H9 (cell line): ENCODE results near the gene TUFT1. TPM values are rescaled to one million over a fixed set of nuclear protein-coding genes. Genes with fewer than 3 reads are reported as not detected.

ENCODE experiments used
- DNase-seq: peaks from one replicate; pipeline ENCODE4 v3.0.0-alpha.2; 2017
- H2AFZ ChIP-seq: one replicate; pipeline ENCODE4 v1.6.1; 2013; ENCODE audit warnings: mild to moderate bottlenecking, low read length, control low read depth, moderate library complexity
- H2AK5ac ChIP-seq: 2 replicates; pipeline ENCODE4 v1.6.1; 2013; ENCODE audit warnings: low read length, control low read depth, mixed read lengths; ENCODE audit not compliant: insufficient read length
- H2BK120ac ChIP-seq: one replicate; pipeline ENCODE4 v1.6.1; 2013; ENCODE audit warnings: low read depth, mild to moderate bottlenecking, low read length, control low read depth, inconsistent platforms; ENCODE audit not compliant: poor library complexity, severe bottlenecking
- H2BK12ac ChIP-seq: 2 replicates; pipeline ENCODE4 v1.6.1; 2013; ENCODE audit warnings: low read length, control low read depth, mixed read lengths, low read depth; ENCODE audit not compliant: insufficient read length
- H2BK15ac ChIP-seq: 2 replicates; pipeline ENCODE4 v1.6.1; 2013; ENCODE audit warnings: low read depth, low read length, control low read depth
- H2BK20ac ChIP-seq: one replicate; pipeline ENCODE4 v1.6.1; 2013; ENCODE audit warnings: low read depth, mild to moderate bottlenecking, low read length, control low read depth, inconsistent platforms; ENCODE audit not compliant: poor library complexity, severe bottlenecking
- H2BK5ac ChIP-seq: 2 replicates; pipeline ENCODE4 v1.6.1; 2013; ENCODE audit warnings: low read length, control low read depth, mixed read lengths; ENCODE audit not compliant: insufficient read length
- H3K14ac ChIP-seq: 2 replicates; pipeline ENCODE4 v1.6.1; 2013; ENCODE audit warnings: low read length, control low read depth; ENCODE audit not compliant: insufficient read depth
- H3K18ac ChIP-seq: 2 replicates; pipeline ENCODE4 v1.6.1; 2013; ENCODE audit warnings: low read depth, mild to moderate bottlenecking, mixed read lengths, low read length, control low read depth; ENCODE audit not compliant: insufficient read length
- H3K23ac ChIP-seq: 2 replicates; pipeline ENCODE4 v1.6.1; 2013; ENCODE audit warnings: low read length, control low read depth, mixed read lengths, low read depth; ENCODE audit not compliant: insufficient read length
- H3K23me2 ChIP-seq: 2 replicates; pipeline ENCODE4 v1.6.1; 2013; ENCODE audit warnings: low read depth, mild to moderate bottlenecking, mixed read lengths, low read length, control low read depth; ENCODE audit not compliant: insufficient read length, poor library complexity, severe bottlenecking
- H3K27ac ChIP-seq: 2 replicates; pipeline ENCODE4 v1.5.1; 2013; ENCODE audit warnings: low read length, control low read depth, mixed read lengths, low read depth; ENCODE audit not compliant: insufficient read length
- H3K27me3 ChIP-seq: 2 replicates; pipeline ENCODE4 v1.6.1; 2013; ENCODE audit warnings: low read length, control low read depth, inconsistent platforms; ENCODE audit not compliant: insufficient read depth
- H3K4ac ChIP-seq: 2 replicates; pipeline ENCODE4 v1.6.1; 2013; ENCODE audit warnings: low read depth, mild to moderate bottlenecking, control low read depth, inconsistent platforms, low read length, moderate library complexity
- H3K4me1 ChIP-seq: 2 replicates; pipeline ENCODE4 v1.6.1; 2013; ENCODE audit warnings: low read length, control low read depth, inconsistent platforms; ENCODE audit not compliant: insufficient read depth
- H3K4me2 ChIP-seq: 2 replicates; pipeline ENCODE4 v1.6.1; 2013; ENCODE audit warnings: low read length, control low read depth, mixed read lengths; ENCODE audit not compliant: insufficient read length, insufficient read depth
- H3K56ac ChIP-seq: 2 replicates; pipeline ENCODE4 v1.6.1; 2013; ENCODE audit warnings: low read depth, mild to moderate bottlenecking, mixed read lengths, low read length, control low read depth; ENCODE audit not compliant: insufficient read length
- H3K79me1 ChIP-seq: 2 replicates; pipeline ENCODE4 v1.6.1; 2013; ENCODE audit warnings: low read depth, mild to moderate bottlenecking, moderate library complexity, low read length, control low read depth, inconsistent platforms; ENCODE audit not compliant: insufficient read depth, poor library complexity, severe bottlenecking
- H3K79me2 ChIP-seq: 2 replicates; pipeline ENCODE4 v1.6.1; 2013; ENCODE audit warnings: low read length, control low read depth, inconsistent platforms; ENCODE audit not compliant: insufficient read depth
- H3K9ac ChIP-seq: 2 replicates; pipeline ENCODE4 v1.6.1; 2013; ENCODE audit warnings: low read length, control low read depth, mixed read lengths; ENCODE audit not compliant: insufficient read length; ENCODE audit errors: extremely low read depth
- H3K9me3 ChIP-seq: one replicate; pipeline ENCODE4 v1.6.1; 2013; ENCODE audit warnings: low read depth, low read length, inconsistent platforms; ENCODE audit not compliant: control insufficient read depth
- H3T11ph ChIP-seq: one replicate; pipeline ENCODE4 v1.6.1; 2013; ENCODE audit warnings: mild to moderate bottlenecking, low read length, control low read depth, inconsistent platforms
- H4K20me1 ChIP-seq: one replicate; pipeline ENCODE4 v1.6.1; 2013; ENCODE audit not compliant: control insufficient read depth, insufficient read length, insufficient read depth
- H4K5ac ChIP-seq: 2 replicates; pipeline ENCODE4 v1.6.1; 2013; ENCODE audit warnings: low read depth, mild to moderate bottlenecking, mixed read lengths, low read length, control low read depth; ENCODE audit not compliant: insufficient read length
- H4K8ac ChIP-seq: replicated peaks from 2 replicates; pipeline ENCODE4 v1.6.1; 2013; ENCODE audit warnings: low read length, control low read depth, mixed read lengths, low read depth; ENCODE audit not compliant: insufficient read length
- H4K91ac ChIP-seq: 2 replicates; pipeline ENCODE4 v1.6.1; 2013; ENCODE audit warnings: low read depth, mild to moderate bottlenecking, moderate library complexity, mixed read lengths, low read length, control low read depth; ENCODE audit not compliant: insufficient read length
- H3K27ac Mint-ChIP-seq, 3 experiments: 2 replicates in 2 of 3; 3 replicates in 1 of 3; pipeline ENCODE4 v1.8.0; 2020 to 2021; ENCODE audit warnings: mixed read lengths in 3 of 3, mild to moderate bottlenecking in 1 of 3, moderate library complexity in 1 of 3
- H3K27me3 Mint-ChIP-seq: 2 replicates; pipeline ENCODE4 v1.8.0; 2021; ENCODE audit warnings: low read depth, mild to moderate bottlenecking, moderate library complexity, mixed read lengths
- H3K36me3 Mint-ChIP-seq, 3 experiments: 2 replicates in 2 of 3; 3 replicates in 1 of 3; pipeline ENCODE4 v1.8.0; 2020 to 2021; ENCODE audit warnings: low read depth in 3 of 3, mixed read lengths in 3 of 3; ENCODE audit not compliant: insufficient read depth in 1 of 3
- H3K4me1 Mint-ChIP-seq, 2 experiments: 2 replicates each; pipeline ENCODE4 v1.8.0; 2020; ENCODE audit warnings: mixed read lengths in 2 of 2
- H3K4me3 Mint-ChIP-seq, 2 experiments: 2 replicates in 1 of 2; 3 replicates in 1 of 2; pipeline ENCODE4 v1.8.0; 2020 to 2021; ENCODE audit warnings: mild to moderate bottlenecking in 2 of 2, mixed read lengths in 2 of 2, moderate library complexity in 1 of 2
- H3K9me3 Mint-ChIP-seq, 2 experiments: 2 replicates in 1 of 2; 3 replicates in 1 of 2; pipeline ENCODE4 v1.8.0; 2020; ENCODE audit warnings: mild to moderate bottlenecking in 2 of 2, mixed read lengths in 2 of 2, moderate library complexity in 1 of 2
- WGBS: extraction: QIAGEN DNeasy Blood & Tissue Kit; methylation state at CpG from one replicate; pipeline ENCODE4 v1.1.7; 2013; ENCODE audit warnings: missing lambda C conversion rate, low lambda C conversion rate, mixed read lengths; ENCODE audit not compliant: insufficient read length; ENCODE audit errors: extremely low coverage; 5-methylcytosine and 5-hydroxymethylcytosine counted together
- total RNA-seq: library from RNA; stranded (reverse); gene quantifications from 2 replicates; pipeline ENCODE4 v1.2.1, GENCODE V29; 2021
- TF ChIP-seq, protein P1 (sequence below): fragments of 200-600 bp; sonication (generic); conservative IDR thresholded peaks from 3 replicates; pipeline ENCODE4 v1.8.0; 2021; ENCODE audit warnings: antibody characterized with exemption, mild to moderate bottlenecking

The TUFT1 gene
- total RNA-seq, 1 experiment from 2014 or later = 6.2 TPM

DNA sequence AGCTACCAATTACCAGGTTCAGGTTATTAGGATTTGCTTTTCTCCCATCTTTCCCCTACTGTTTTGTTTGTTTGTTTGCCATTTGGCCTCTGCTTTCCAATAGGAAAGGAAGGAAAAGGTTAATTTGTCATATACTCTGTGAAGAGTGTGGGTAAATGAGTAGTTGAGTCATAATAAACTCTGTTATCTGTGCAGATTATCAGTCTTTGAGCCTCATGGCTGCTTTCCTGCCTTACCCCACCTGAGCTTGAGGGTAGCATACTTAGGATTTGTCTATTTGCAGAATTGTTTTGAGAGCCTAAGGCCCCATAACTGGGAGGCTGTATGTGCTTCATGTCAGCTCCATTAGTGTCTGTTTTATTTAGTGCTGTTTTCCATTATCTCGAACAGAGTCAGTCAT is 38.8 kb downstream of the TUFT1 start:
- H3K23ac ChIP-seq = no peak overlapping the region
- H3K56ac ChIP-seq = no peak overlapping the region
- no peak overlapping the region for H2BK12ac ChIP-seq

More for the DNA sequence above, 38.8 kb downstream of the TUFT1 start:
- no peak overlapping the region for H4K5ac ChIP-seq
- no peak overlapping the region for H2BK15ac ChIP-seq
- no peaks in the 10 kb centered on the region for H4K20me1 ChIP-seq
- H2BK20ac ChIP-seq = no peak overlapping the region
- no peaks in the 10 kb centered on the region for H3K27me3 ChIP-seq
- H2AFZ ChIP-seq = no peak overlapping the region
- H3K4me1 Mint-ChIP-seq = peaks cover 7 to 11% of the 10 kb centered on the region in 2 experiments
- no peak for DNase-seq
- H3K23me2 ChIP-seq = no peaks in the 10 kb centered on the region
- no peak overlapping the region for H2BK5ac ChIP-seq
- no peaks in the 10 kb centered on the region for H3K79me2 ChIP-seq
- no peak overlapping the region for H3K4me2 ChIP-seq
- H3K18ac ChIP-seq = no peak overlapping the region
- H3K79me1 ChIP-seq = no peaks in the 10 kb centered on the region
- no peak overlapping the region for H4K8ac ChIP-seq
- H2AK5ac ChIP-seq = no peak overlapping the region
- H2BK120ac ChIP-seq = no peak overlapping the region
- H3K9ac ChIP-seq = no peak overlapping the region
- H3K27ac ChIP-seq = no peak overlapping the region
- no peaks in the 10 kb centered on the region for H3K27me3 Mint-ChIP-seq
- H3K4me3 Mint-ChIP-seq = no peak overlapping the region
- H3K9me3 Mint-ChIP-seq = no peaks in the 10 kb centered on the region
- no peaks in the 10 kb centered on the region for H3K4me1 ChIP-seq
- H3K9me3 ChIP-seq = no peaks in the 10 kb centered on the region
- no peak overlapping the region for H3K14ac ChIP-seq
- H4K91ac ChIP-seq = no peak overlapping the region
- peaks cover 8 to 50% (median 29%) of the 10 kb centered on the region in 3 experiments for H3K36me3 Mint-ChIP-seq
- no peak overlapping the region for H3K4ac ChIP-seq
- no CpG with 5 or more reads among the region's 1 CpG for WGBS
- H3K27ac Mint-ChIP-seq = no peak overlapping the region
- no peak overlapping the region for H3T11ph ChIP-seq
- TF ChIP-seq, protein P1, sequence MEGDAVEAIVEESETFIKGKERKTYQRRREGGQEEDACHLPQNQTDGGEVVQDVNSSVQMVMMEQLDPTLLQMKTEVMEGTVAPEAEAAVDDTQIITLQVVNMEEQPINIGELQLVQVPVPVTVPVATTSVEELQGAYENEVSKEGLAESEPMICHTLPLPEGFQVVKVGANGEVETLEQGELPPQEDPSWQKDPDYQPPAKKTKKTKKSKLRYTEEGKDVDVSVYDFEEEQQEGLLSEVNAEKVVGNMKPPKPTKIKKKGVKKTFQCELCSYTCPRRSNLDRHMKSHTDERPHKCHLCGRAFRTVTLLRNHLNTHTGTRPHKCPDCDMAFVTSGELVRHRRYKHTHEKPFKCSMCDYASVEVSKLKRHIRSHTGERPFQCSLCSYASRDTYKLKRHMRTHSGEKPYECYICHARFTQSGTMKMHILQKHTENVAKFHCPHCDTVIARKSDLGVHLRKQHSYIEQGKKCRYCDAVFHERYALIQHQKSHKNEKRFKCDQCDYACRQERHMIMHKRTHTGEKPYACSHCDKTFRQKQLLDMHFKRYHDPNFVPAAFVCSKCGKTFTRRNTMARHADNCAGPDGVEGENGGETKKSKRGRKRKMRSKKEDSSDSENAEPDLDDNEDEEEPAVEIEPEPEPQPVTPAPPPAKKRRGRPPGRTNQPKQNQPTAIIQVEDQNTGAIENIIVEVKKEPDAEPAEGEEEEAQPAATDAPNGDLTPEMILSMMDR = no peak
